Measurements from ENCODE around the gene ITGA2. TPM values are rescaled to one million over a fixed set of nuclear protein-coding genes. Genes with fewer than 3 reads are reported as not detected.

The ITGA2 gene
- total and polyA plus RNA-seq, 2 of the 8 experiments (the other 6 are each of a cell fraction or from before 2014, with no cell fraction given): 1.4 to 7.7 TPM

- TF ChIP-seq SIN3A (conservative IDR thresholded peaks at IDR 0.05 in 1 of 2, IDR thresholded peaks at IDR 0.05 in 1 of 2; ENCODE audit: low read depth in 1 of 2, low read length in 2 of 2): no peak
- TF ChIP-seq POLR2AphosphoS5 (IDR thresholded peaks at IDR 0.05; ENCODE audit: low read depth, low read length): no peak
- TF ChIP-seq ASH2L (IDR thresholded peaks at IDR 0.05; ENCODE audit: low read length): no peak
- no peak for TF ChIP-seq JUND (IDR thresholded peaks at IDR 0.05; ENCODE audit: low read length)
- no peak for TF ChIP-seq TAF7 (optimal IDR thresholded peaks at IDR 0.05; ENCODE audit: borderline replicate concordance, low read depth, low read length)
Observed at GRCh38 chr5:53063176-53063575, 74.0 kb downstream of the ITGA2 start (continued).

Measured in H1 (cell line).